Measurements from ENCODE around the gene IL10RB.
A peak's percentile ranks its signal among the peaks of the same experiment; 100 is the strongest.
"Not testable (repeated sequence)": the region's sequence is repeated elsewhere in the genome, so short reads cannot be mapped to it uniquely, and the experiment has no call there.

IL10RB gene

DNA sequence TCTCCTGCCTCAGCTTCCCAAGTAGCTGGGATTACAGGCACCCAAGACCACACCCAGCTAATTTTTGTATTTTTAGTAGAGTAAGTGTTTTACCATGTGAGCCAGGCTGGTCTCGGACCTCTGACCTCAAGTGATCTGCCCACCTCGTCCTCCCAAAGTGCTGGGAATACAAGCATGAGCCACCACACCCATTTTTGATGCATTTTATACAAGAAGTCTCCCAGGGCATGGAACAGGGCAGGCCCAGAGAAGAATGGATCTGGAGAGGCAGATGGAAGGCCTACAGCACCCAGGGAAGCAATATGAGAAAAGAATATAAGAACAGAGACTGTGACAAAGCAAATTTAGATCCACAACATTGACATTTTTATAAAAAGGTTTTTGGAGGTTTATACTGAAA is 39.8 kb downstream of the IL10RB start:
- no peak for DNase-seq

DNA sequence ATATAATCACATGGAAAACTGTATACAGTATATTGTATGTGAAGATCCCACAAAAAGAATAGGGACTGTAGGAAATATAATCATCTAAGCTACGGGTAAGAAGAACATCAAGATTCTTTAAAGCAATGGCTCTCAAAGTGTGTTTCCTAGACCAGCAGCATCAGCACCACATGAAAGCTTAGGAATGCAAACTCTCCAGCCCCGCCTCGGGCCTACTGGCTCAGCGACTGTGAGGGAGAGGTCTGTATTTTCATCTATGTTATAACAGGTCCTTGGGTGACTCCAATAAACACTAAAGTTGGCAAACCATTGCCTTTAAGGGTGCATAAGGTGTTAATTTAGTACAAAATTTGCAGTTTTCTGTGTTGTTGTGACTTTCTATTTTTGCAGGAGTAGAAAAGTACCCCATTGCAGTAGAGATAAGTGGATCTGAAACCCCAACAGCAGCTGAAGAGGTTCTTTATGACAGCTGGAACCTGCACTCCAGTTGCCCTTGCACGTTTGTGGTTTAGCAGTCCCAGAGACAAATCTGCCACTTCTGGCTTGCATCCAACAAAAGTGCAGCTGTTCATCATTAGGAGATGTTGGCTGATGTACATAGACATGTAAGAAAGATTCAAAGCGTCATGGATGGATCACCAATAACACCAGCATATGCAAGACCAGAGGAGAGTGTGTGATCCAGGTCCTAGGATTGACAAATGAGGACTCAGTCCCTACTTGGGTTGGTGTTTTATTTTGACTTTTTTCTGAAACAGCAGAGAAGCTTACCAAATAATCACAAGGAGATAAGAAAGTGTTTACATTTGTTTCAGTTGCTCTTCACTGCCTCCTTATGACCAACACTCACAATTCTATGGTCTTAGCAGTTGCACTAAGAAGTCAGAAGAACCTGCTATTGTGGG is 42.7 kb downstream of the IL10RB start:
- no peak for DNase-seq

DNA sequence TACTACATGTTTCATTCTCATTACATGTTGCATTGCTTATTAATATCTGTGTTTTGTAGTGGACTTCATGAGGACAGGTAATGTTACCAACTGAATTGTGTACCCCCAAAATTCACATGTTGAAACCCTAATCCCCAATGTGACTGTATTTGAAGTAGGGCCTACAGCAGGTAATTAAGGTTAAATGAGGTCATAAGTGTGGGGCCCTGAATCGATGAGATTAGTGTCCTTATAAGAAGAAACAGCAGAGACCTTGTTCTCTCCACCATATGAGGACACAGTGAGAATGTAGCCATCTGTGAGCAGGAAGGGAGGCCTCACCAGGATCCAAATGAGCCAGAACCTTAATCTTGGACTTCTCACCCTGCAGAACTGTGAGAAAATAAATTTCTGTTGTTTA is 43.6 kb downstream of the IL10RB start:
- no peak for DNase-seq

DNA sequence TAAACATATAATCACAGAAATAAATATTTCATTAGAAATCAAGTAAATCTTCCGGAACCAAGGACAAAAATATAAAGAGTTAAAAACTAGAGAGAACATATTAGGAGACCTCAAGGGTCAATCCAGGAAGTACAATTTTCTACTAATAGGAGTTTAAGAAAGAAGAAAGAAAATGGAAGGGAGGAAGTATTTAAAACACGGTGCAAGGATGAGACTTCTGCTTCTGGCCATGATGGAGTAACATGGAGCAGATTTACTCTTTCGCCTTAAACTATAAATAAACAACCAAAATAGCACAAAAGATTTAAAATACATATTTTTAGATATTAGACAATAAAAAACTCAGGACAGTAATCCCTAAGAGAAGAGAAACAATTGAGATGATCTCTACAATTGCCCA is 46.0 kb downstream of the IL10RB start:
- no peak for DNase-seq

DNA sequence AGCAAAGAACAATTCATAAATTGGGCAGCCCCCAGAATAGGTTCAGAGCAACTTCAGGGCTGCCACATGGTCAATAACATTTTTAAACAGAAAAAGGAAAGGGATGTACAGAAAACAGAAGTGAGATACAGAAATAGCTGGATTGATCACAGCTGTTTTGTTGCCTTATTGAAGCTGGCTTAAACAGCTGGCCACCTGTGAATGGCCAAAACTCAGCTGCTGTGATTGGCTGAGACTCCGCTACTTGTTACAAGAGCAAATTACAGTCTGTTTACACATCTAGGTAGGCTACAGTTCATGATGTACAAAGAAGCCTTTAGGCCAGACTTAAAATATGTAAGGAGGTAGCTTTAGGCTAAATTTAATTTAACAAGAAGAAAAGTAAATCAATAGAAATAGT is 47.0 kb downstream of the IL10RB start:
- no peak for DNase-seq

DNA sequence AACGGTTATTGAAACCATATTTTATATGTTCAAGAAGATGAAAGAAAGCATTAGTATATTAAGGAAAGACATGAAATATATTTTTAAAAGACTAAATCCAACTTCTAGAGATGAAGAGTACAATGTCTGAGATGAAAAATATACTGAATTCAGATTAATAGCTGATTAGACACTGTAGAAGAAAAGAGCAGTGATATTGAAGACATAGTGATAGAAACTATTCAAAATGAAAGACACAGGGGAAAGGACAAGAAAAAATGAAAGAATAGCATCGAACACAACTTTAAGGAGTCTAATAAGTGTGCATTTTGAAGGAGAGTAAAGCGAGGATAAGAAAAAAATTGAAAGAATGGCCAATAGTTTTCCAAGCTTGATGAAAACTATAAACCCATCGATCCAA is 47.4 kb downstream of the IL10RB start:
- no peak for DNase-seq

DNA sequence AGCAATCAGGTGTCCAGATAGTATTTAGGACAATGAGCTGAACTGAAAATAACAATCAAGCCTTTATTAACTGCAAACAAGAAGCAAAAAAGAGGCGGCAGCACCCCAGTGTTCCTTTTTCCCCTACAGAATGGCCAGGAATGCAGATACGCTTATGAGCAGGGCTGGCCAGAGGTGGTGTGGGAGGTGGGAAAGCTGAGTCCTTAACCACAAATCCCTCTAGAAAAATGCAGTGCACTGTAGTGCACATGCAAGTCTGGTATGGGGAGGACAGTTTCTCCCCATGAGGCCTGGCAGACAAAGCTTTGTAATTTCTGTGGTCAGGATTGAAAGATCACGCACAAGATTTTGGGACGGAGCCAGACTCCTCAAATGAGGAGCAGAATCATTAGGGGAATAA is 47.9 kb downstream of the IL10RB start:
- DNase-seq: no peak

DNA sequence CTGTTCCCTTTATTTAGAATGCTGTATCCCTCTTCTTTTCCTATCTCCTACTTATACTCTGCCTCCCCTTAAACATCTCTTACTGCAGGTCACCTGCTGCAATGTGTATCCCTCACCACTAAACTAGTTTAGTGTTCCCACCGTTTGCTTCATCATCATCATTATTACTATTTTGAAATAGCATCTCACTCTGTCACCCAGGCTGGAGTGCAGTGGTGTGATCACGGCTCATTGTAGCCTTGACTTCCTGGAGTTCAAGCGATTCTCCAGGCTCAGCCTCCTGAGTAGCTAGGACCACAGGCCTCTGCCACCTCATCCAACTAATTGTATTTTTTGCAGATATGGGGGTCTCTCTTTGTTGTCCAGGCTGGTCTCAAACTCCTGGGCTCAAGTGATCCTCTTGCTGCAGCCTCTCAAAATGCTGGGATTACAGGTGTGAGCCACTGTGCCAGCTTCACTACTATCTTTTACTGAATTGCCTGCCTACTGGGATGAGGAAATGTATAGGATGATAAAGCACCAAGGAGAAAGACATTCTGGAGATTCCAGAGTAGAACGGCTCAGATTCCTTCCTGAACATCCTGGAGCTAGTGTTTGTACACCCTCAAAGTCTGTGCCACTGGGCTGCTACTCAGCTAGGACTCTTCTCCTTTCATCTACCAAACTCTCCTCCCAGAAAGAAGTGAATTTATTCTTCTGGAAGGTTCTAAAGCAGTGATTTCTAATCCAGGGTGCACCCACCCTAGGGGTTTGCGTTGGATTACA is 50.0 kb downstream of the IL10RB start:
- no peak for DNase-seq

DNA sequence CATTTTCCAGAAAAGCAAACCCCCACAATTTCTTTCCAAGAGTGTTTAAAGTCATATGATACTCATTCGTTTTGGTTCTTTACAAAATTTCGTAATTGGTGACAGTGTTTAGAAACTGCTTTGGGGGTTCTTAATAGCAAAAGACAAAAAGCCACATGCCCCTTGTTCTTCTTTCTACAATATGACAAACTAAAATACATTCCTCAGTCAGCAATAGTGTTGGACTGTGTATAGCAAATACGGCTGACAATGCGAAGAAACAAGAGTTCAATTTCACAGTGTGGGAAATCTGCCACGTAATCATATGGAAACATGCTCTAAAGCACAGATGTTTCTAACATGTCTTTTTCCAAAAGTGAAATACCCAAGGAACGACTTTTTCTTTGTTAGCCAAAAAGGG is 51.0 kb downstream of the IL10RB start:
- no peak for DNase-seq

DNA sequence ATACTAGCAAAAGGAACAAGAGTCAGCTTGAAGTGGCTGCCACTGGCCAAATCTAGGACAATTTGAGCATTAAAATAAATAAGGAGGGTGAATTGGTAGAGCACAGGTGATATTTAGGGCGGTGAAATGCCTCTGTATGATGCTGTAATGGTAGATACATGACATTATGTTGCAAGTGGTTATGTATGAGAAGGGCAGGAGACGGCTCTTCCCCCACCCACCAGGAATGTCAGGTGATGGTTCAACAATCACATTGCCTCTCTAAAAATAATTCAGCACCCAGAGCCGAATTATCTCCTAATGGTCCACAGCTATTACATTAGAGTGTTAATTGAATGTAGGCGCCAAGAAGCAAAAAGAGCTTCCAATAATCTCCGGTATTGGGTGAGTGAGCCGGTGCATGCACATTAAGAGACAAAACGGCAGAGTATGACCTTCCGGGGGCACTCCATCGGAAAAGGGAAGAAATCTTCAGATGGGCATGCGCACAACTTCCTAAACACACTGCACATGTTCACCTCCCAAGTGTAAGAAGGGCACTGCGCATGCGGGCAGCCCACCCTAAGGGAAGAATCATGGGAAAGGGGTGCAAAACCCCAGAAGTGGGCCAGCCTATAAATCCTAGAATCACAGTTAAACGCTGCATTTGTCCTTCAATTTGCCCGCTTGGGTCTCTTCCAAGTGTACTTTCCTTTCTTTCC is 51.8 kb downstream of the IL10RB start:
- no peak for DNase-seq

DNA sequence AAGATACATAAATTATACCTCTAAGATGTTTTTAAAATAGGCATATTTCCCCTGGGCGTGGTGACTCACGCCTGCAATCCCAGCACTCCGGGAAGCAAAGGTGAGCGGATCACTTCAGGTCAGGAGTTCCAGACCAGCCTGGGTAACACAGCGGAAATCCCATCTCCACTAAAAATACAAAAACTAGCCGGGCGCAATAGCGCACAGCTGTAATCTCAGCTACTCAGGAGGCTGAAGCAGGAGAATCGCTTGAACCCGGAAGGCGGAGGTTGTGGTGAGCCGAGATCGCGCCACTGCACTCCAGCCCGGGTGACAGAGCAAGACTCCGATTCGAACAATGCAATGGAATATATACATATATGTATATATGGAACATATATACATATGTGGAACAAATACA is 54.8 kb downstream of the IL10RB start:
- DNase-seq: not testable (repeated sequence)

DNA sequence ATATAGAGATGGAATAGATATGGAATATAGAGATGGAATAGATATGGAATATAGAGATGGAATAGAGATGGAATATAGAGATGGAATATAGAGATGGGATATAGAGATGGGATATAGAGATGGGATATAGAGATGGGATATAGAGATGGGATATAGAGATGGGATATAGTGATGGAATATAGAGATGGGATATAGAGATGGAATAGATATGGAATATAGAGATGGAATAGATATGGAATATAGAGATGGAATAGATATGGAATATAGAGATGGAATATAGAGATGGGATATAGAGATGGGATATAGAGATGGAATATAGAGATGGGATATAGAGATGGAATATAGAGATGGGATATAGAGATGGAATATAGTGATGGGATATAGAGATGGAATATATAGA is 57.4 kb downstream of the IL10RB start:
- DNase-seq: not testable (repeated sequence)

DNA sequence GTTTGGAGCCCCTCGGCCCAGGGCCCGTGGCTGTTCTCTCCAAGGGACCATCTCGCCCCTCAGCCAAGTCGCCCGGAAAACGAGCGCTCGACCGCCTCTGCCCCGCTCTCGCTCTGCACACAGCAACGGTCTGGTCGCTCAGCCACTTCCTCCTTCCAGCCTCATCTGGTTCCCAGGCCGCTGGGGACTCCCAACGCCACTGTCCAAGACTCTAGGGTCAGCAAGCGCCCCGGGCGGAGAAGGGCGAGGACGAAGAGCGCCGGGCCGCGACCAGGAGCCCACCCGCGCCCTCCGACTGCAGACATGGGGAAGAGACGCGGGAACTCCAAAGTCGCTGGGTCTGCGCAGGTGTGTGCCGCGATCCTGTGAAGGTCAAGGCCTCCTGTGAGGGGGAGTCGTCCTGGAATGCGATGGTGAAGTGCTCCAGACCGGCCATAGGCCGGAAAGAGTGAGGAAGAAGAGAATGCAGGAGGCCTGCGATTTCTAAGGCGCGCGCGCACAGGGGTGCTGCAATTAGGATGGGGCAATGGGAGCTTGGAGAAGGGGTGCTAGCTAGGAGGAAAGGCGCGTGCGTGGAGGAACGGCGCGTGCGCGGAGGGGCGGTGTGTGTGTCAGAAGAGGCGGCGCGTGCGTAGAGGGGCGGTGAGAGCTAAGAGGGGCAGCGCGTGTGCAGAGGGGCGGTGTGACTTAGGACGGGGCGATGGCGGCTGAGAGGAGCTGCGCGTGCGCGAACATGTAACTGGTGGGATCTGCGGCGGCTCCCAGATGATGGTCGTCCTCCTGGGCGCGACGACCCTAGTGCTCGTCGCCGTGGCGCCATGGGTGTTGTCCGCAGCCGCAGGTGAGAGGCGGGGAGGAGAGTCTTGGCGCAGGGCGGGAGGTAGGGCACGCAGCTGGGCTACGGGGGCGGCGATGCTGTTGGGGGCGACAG is 58.4 kb downstream of the IL10RB start, which contains the start of gene IFNAR1:
Gene IFNAR1, plus strand, starts transcription at position 680 of the 931 bp plus-strand sequence. Its CDS starts 86 bp downstream, at position 766.
- DNase-seq: peak; percentile 99

DNA sequence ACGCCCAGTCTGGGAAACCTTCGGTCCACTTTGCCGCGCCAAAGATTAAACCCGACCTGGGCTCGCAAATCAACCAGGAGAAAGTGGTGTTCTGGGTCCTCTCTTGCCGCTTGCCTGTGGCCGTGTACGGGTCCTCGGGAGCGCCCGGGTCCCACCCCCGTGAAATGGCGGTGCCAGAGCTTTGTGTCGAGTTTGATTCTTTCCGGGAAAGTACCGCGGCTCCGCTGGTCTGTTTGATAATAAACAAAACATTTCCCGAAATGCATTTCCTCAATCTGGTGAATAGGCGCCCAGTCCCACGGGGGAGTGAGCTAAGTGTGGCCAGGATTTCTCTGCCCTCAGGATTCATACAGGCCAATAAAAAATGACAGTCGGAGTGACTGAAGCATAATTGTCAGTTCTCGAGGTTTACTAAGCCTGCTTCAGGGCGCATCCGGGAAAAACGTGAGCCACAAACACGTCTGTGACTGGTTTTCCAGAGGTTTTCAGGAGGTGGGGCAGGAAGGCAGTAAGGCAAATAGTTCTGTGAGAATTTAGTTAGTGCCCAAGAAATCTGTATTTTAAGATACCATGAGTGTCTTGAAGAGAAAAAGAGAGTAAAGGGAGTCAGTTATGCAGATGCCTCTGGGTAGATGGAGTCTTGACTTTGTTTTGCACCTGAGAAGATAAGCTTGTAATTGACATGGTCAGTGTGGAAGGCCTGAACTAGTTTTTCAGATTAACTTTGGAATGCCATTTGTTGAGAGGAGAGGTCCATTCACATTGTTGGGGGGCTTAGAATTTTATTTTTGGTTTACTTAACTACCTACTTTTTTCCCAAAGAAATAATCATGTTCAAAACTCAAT is 59.3 kb downstream of the IL10RB start:
- DNase-seq: peak; percentile 63

DNA sequence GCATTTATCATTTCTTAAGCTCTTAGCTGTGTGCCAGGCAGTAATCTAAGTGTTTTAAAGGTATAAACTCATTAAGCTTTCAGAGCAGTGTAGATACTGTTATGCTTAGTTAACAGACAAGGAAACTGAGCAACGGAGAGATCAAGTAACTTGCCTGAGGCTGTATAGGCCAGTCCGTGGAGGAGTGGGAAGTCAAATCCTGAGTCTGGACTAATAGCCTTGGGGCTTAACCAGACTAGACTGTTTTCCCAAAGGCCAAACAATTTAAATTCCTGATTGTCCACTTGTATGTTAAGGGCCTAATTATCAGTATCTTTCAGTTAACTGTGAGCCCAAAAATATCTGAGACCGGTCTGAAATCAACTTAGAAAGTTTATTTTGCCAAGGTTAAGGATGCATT is 61.2 kb downstream of the IL10RB start:
- no peak for DNase-seq

DNA sequence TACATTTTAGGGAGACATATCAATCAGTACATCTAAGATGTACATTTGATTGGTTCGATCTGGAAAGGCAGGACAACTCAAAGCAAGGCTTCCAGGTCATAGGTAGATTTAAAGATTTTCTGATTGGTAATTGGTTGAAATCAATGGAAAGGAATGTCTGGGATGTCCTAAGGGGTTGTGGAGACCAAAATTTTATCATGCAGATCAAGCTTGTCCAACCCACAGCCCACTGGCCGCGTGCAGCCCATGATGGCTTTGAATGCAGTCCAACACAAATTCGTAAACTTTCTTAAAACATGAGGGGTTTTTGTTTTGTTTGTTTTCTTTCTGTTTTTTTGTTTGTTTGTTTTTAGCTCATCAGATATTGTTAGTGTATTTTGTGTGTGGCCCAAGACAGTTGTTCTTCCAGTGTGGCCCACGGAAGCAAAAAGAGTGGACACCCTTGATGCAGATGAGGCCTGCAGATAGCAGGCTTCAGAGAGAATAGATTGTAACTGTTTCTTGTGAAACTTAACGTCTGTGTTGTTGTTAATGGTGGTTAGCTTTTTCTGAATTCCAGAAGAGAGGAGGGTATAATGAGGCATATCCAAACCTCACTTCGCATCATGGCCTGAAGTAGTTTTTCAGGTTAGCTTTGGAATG is 61.7 kb downstream of the IL10RB start:
- no peak for DNase-seq

DNA sequence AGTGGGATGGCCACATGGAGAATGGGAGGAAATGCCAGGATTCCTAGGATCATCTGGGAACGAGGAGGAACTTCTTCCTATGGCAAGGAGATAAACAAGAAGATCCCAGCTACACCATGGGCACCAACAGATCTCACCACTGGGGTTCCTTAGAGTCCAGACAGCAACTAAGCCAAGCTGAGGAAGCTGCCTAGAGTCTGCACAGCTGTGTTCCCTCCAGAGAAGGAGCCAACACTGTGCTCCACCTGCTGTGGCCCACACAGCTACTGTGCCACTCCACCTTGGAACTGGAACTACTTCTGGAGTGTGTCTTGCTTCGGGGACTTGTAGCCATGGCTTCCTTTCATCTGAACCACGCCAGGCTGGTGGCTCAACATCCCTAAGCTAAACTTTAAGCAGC is 64.6 kb downstream of the IL10RB start:
- DNase-seq: no peak

DNA sequence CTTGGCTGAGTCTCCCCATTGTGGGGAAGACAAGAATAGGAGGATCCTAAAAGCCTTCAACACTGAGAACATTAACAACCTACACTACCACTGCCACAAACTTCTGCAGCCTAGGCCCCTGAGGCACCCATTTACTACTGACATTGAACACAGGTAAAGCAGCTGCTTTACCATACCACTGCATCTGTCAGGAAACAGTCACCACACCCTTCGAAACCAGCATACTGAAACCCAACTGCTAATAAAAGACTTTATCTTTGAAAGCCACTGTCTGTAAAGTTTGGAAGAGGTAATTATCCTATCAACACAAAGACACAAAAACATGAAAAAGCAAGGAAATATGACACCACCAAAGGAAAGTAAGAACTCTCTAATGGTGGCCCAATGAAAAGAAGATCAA is 66.0 kb downstream of the IL10RB start:
- no peak for DNase-seq

DNA sequence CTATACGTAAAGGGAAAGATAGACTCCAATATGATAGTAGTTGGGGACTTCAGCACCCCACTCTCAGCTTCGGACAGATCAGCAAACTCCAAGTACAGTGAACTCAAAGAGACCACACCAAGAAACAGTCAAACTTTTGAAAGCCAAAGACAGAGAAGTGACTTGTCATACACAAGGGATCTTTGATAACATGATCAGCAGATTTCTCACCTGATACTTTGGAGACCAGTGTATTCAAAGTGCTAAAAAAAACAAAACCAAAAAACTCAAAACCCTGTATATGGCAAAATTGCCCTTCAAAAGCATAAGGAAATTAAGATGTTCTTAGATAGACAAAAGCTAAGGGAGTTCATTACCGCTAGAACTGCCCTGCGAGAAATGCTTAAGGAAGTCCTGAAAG is 68.0 kb downstream of the IL10RB start:
- DNase-seq: no peak

DNA sequence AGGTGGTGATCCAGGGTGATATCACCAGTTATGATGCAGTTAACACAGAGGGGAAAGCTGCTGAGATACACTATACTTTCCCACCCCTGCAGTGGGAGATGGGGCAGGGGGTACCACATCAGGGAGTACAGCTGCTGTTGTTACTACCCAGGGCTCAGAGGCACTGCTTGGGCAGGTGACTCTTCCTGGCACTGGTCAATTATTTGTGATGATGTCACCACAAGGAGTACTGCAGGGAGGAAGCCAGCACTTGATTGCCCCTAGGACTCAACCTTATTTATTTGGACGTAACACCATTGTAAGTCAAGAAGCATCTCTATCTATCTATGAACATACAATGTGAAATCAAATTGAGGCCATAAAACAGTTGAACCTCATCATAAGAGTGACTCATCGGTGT is 68.7 kb downstream of the IL10RB start:
- DNase-seq: no peak

DNA sequence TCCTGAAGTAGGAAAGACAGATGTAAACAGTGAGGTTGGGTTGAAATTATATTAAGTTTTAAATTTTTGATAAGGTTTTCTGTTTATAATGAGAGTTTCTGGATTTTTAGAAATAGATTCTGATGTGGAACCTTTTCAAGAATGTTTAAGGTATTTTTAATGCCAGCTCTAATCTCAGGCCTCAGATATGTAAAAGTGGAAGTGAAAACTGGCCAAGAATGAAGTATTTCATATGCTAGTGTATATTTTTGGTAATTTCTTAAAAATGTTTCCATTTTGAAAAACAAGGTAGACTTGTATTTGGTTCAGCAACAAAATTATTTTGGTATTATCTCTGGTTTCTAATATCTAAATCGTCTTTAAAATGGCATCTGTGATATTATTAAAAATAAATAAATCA is 73.0 kb downstream of the IL10RB start:
- DNase-seq: no peak
